Neural cell (in vitro differentiated cells): ENCODE measurements around the gene MED27. TPM values are rescaled to one million over a fixed set of nuclear protein-coding genes. Genes with fewer than 3 reads are reported as not detected.

Source experiments
- H2AFZ ChIP-seq: fragments of 200-600, 300-800 bp; sonication (generic), shearing (Covaris generic); 2 replicates; pipeline ENCODE4 v1.6.0; 2014; ENCODE audit warnings: low read depth, mild to moderate bottlenecking, antibody characterized with exemption, low read length, moderate library complexity
- H3F3A ChIP-seq: fragments of 200-600 bp; shearing (Covaris generic); 2 replicates; pipeline ENCODE4 v1.6.1; 2016; ENCODE audit warnings: mild to moderate bottlenecking, moderate library complexity, mixed read lengths, antibody characterized with exemption, low read length; ENCODE audit not compliant: insufficient read depth, poor library complexity, severe bottlenecking
- H3K27ac ChIP-seq: fragments of 200-600, 300-800 bp; sonication (generic), shearing (Covaris generic); 2 replicates; pipeline ENCODE4 v1.5.1; 2014; ENCODE audit warnings: mild to moderate bottlenecking, low read length, moderate library complexity
- H3K27me3 ChIP-seq: fragments of 300-800, 200-600 bp; sonication (generic), shearing (Covaris generic); 2 replicates; pipeline ENCODE4 v1.6.0; 2014; ENCODE audit warnings: mild to moderate bottlenecking, low read depth, low read length, moderate library complexity; ENCODE audit not compliant: insufficient read depth
- H3K36me3 ChIP-seq: fragments of 300-800, 200-600 bp; sonication (generic), shearing (Covaris generic); 2 replicates; pipeline ENCODE4 v1.5.1; 2014; ENCODE audit warnings: mild to moderate bottlenecking, antibody characterized with exemption, low read length, moderate library complexity; ENCODE audit not compliant: insufficient read depth
- H3K4me2 ChIP-seq: fragments of 300-800, 200-600 bp; sonication (generic), shearing (Covaris generic); 2 replicates; pipeline ENCODE4 v1.6.0; 2014; ENCODE audit warnings: mild to moderate bottlenecking, low read length
- H3K4me3 ChIP-seq: fragments of 300-800, 200-600 bp; sonication (generic), shearing (Covaris generic); 2 replicates; pipeline ENCODE4 v1.5.1; 2014; ENCODE audit warnings: mild to moderate bottlenecking, low read length, moderate library complexity
- H3K79me2 ChIP-seq: fragments of 200-600 bp; shearing (Covaris generic); replicated peaks from 2 replicates; pipeline ENCODE4 v1.6.0; 2014; ENCODE audit warnings: mild to moderate bottlenecking, low read length, moderate library complexity; ENCODE audit not compliant: insufficient read depth
- H3K9ac ChIP-seq: fragments of 300-800, 200-600 bp; sonication (generic), shearing (Covaris generic); 2 replicates; pipeline ENCODE4 v1.6.1; 2016; ENCODE audit warnings: mild to moderate bottlenecking, low read length, mixed read lengths
- H3K9me2 ChIP-seq: fragments of 200-600 bp; shearing (Covaris generic); 2 replicates; pipeline ENCODE4 v1.6.1; 2016; ENCODE audit warnings: mild to moderate bottlenecking, low read length, mixed read lengths; ENCODE audit not compliant: insufficient read depth
- H3K9me3 ChIP-seq: fragments of 200-600, 300-800 bp; sonication (generic), shearing (Covaris generic); 2 replicates; pipeline ENCODE4 v1.6.1; 2016; ENCODE audit warnings: mild to moderate bottlenecking, mixed run types, low read length, moderate library complexity, mixed read lengths
- H4K20me1 ChIP-seq: fragments of 200-600 bp; shearing (Covaris generic); 2 replicates; pipeline ENCODE4 v1.6.1; 2016; ENCODE audit warnings: mild to moderate bottlenecking, mixed run types; ENCODE audit not compliant: insufficient read depth
- EP300 ChIP-seq: fragments of 450-650 bp; conservative IDR thresholded peaks from 2 replicates; pipeline ENCODE4 v1.6.1; 2014; ENCODE audit warnings: antibody characterized with exemption, mild to moderate bottlenecking, moderate library complexity; ENCODE audit not compliant: poor library complexity, severe bottlenecking
- EZH2 ChIP-seq: fragments of 200-600, 300-800 bp; shearing (Covaris generic), sonication (generic); IDR thresholded peaks from 2 replicates; pipeline ENCODE4 v1.6.1; 2014; ENCODE audit warnings: antibody characterized with exemption, low read length, borderline replicate concordance, mild to moderate bottlenecking; ENCODE audit not compliant: insufficient read depth, poor library complexity, severe bottlenecking
- MXI1 ChIP-seq: fragments of 450-650 bp; conservative IDR thresholded peaks from 2 replicates; pipeline ENCODE4 v1.6.1; 2014; ENCODE audit warnings: antibody characterized with exemption, mild to moderate bottlenecking; ENCODE audit not compliant: poor library complexity, severe bottlenecking
- POLR2AphosphoS5 ChIP-seq: IDR thresholded peaks from 2 replicates; pipeline ENCODE4 v1.6.1; 2012
- RAD21 ChIP-seq: fragments of 450-650 bp; conservative IDR thresholded peaks from 2 replicates; pipeline ENCODE4 v1.6.1; 2014; ENCODE audit warnings: antibody characterized with exemption, mild to moderate bottlenecking, moderate library complexity
- SMC3 ChIP-seq: fragments of 450-650 bp; conservative IDR thresholded peaks from 2 replicates; pipeline ENCODE4 v1.6.1; 2014; ENCODE audit warnings: antibody characterized with exemption, mild to moderate bottlenecking, moderate library complexity; ENCODE audit not compliant: poor library complexity
- TAF1 ChIP-seq: IDR thresholded peaks from 2 replicates; pipeline ENCODE4 v1.6.1; 2012; ENCODE audit warnings: low read depth
- polyA plus RNA-seq: library from polyadenylated mRNA; depleted of rRNA; stranded (reverse); fragments of >200 nt; gene quantifications from 2 replicates; pipeline ENCODE4 v1.2.3, GENCODE V29; 2014
- TF ChIP-seq, protein P1 (sequence below): IDR thresholded peaks from 2 replicates; pipeline ENCODE4 v1.6.1; 2012; ENCODE audit warnings: borderline replicate concordance
- TF ChIP-seq, protein P2 (sequence below): fragments of 450-650 bp; IDR thresholded peaks from 2 replicates; pipeline ENCODE4 v1.5.1; 2014; ENCODE audit warnings: antibody characterized with exemption, mild to moderate bottlenecking, moderate library complexity; ENCODE audit not compliant: poor library complexity, severe bottlenecking

The MED27 gene
- polyA plus RNA-seq, 1 donor from 2014 or later = 7.5 TPM

DNA sequence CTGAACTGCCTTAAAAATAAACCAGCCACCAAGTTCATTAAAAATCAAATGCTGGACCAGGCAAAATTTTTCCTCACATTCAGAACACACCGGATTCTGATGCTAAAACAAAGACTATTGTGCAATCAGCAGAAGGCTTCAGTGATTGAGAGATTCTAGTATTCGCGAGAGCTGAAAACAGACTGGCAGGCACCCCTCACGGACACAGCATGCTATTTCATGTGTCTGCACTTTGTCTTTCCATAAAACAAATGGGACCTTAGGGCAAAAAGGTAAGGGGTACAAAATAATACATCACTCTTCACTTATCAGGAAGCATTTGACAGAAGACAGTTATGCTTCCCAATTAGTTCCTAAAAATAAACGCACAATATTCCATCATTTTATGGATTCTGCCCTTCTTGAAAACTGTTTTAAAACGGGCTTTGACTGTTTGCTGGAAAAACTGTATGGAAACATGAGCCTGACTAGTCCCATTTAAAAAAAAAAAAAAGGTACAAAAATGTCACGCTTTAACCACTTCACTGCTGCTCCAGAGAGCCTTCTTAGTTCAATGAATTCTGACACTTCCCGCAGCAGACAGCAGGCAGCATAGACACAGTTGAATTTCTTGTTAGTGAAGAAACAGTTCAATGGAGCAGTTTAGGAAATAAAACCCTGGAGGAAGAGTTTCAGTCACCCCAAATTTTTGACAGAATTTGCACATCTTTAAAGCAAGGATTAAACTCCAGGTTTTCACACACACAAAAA, 99.2 kb downstream of the MED27 start:
- H3K4me2 ChIP-seq = no peak overlapping the region

DNA sequence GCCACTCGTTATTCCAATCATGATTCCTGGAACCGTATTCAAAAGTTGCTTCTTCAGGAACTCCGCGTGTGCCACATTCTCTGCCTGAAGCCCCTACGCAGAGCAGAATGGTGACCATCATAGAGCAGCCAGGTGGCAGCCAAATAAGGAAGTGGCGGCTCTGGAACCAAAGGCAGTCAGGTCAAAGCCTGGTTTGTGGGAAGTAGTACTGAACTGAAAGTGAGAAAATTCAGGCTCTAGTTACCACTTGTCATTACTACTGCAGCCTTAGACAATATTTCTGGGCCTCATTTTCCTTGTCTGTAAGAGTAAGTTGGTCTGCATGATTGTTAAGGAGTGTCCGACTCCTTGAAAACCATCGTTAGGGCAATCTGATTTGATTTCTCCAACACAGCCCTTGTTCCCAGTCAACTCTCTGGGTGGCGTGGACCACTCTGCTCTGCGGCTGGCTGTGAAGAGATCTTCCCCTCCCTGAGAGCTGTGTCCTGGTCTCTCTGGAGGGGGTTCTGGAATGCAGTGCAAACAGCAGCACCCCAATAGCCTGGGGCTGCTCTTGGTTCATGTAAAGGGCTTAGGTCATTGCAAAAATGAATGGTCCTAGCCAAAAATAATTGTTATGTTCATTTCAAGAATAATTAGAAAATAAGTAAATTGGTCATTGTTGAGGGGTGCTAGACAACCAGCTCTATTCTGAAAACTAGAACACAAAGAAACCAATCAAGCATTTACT, 102.4 kb downstream of the MED27 start:
- no peak overlapping the region for H3K27ac ChIP-seq
- no peak for TF ChIP-seq POLR2AphosphoS5
- TF ChIP-seq, protein P1, sequence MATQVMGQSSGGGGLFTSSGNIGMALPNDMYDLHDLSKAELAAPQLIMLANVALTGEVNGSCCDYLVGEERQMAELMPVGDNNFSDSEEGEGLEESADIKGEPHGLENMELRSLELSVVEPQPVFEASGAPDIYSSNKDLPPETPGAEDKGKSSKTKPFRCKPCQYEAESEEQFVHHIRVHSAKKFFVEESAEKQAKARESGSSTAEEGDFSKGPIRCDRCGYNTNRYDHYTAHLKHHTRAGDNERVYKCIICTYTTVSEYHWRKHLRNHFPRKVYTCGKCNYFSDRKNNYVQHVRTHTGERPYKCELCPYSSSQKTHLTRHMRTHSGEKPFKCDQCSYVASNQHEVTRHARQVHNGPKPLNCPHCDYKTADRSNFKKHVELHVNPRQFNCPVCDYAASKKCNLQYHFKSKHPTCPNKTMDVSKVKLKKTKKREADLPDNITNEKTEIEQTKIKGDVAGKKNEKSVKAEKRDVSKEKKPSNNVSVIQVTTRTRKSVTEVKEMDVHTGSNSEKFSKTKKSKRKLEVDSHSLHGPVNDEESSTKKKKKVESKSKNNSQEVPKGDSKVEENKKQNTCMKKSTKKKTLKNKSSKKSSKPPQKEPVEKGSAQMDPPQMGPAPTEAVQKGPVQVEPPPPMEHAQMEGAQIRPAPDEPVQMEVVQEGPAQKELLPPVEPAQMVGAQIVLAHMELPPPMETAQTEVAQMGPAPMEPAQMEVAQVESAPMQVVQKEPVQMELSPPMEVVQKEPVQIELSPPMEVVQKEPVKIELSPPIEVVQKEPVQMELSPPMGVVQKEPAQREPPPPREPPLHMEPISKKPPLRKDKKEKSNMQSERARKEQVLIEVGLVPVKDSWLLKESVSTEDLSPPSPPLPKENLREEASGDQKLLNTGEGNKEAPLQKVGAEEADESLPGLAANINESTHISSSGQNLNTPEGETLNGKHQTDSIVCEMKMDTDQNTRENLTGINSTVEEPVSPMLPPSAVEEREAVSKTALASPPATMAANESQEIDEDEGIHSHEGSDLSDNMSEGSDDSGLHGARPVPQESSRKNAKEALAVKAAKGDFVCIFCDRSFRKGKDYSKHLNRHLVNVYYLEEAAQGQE = no peak
- TF ChIP-seq EZH2 = no peak
- no peak for TF ChIP-seq TAF1
- no peak for TF ChIP-seq EP300
- TF ChIP-seq, protein P2, sequence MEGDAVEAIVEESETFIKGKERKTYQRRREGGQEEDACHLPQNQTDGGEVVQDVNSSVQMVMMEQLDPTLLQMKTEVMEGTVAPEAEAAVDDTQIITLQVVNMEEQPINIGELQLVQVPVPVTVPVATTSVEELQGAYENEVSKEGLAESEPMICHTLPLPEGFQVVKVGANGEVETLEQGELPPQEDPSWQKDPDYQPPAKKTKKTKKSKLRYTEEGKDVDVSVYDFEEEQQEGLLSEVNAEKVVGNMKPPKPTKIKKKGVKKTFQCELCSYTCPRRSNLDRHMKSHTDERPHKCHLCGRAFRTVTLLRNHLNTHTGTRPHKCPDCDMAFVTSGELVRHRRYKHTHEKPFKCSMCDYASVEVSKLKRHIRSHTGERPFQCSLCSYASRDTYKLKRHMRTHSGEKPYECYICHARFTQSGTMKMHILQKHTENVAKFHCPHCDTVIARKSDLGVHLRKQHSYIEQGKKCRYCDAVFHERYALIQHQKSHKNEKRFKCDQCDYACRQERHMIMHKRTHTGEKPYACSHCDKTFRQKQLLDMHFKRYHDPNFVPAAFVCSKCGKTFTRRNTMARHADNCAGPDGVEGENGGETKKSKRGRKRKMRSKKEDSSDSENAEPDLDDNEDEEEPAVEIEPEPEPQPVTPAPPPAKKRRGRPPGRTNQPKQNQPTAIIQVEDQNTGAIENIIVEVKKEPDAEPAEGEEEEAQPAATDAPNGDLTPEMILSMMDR = no peak
- no peaks in the 10 kb centered on the region for H3F3A ChIP-seq
- no peaks in the 10 kb centered on the region for H4K20me1 ChIP-seq
- H3K79me2 ChIP-seq = no peaks in the 10 kb centered on the region
- no peak overlapping the region for H2AFZ ChIP-seq
- H3K27me3 ChIP-seq = no peaks in the 10 kb centered on the region
- H3K9ac ChIP-seq = no peak overlapping the region
- no peak overlapping the region for H3K4me3 ChIP-seq
- H3K9me3 ChIP-seq = no peaks in the 10 kb centered on the region
- H3K4me2 ChIP-seq = no peak overlapping the region
- H3K9me2 ChIP-seq = no peaks in the 10 kb centered on the region
- no peaks in the 10 kb centered on the region for H3K36me3 ChIP-seq

More for the DNA sequence above, 99.2 kb downstream of the MED27 start:
- Histone ChIP-seq H3K27me3 (no peaks in the 10 kb centered on the region), H3K79me2 (no peaks in the 10 kb centered on the region), H3F3A (no peaks in the 10 kb centered on the region), H4K20me1 (no peaks in the 10 kb centered on the region), H2AFZ (no peak overlapping the region), H3K9me3 (no peaks in the 10 kb centered on the region), H3K4me3 (peak overlapping the region; percentile 16), H3K9ac (no peak overlapping the region), H3K36me3 (no peaks in the 10 kb centered on the region), H3K9me2 (no peaks in the 10 kb centered on the region), H3K27ac (peak overlapping the region; percentile 6)
- TF ChIP-seq, protein P1 = no peak
- TF ChIP-seq EZH2 (no peak), SMC3 (no peak), POLR2AphosphoS5 (no peak), TAF1 (no peak), RAD21 (no peak), MXI1 (no peak), EP300 (no peak)
- TF ChIP-seq, protein P2 = no peak
